ENCODE results near the gene IRF5. TPM values are rescaled to one million over a fixed set of nuclear protein-coding genes. Genes with fewer than 3 reads are reported as not detected.
A peak's percentile ranks its signal among the peaks of the same experiment; 100 is the strongest.

The IRF5 gene
- total RNA-seq, 1 experiment from 2014 or later, result 0.74 TPM

DNA sequence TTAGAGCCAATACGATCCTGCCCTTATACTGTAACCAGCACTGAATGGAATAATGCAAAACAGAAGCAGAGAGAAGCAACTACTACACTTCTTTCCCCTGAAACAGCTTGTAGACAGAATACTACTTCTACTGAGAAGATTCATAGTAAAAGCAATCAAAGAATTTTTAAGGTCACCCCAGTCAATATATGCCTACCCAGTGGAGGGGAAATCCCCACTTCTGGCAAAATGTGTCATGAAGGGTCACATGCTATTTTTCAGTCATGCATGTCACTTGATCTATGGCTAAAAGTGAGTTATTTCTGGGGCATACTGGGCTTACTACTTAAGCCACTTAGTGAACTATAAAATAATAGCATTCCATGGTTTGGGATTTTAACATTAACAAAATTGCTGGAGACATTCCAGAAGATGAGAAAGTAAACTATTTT lies 25.6 kb downstream of the IRF5 start:
- Histone ChIP-seq H3K14ac (ENCODE audit: insufficient read depth, low read length) (no peak overlapping the region), H4K8ac (replicated peaks; ENCODE audit: insufficient read length, low read depth, low read length) (no peak overlapping the region), H3K27ac (ENCODE audit: insufficient read length, low read depth, low read length) (no peak overlapping the region), H3K23me2 (ENCODE audit: insufficient read length, low read depth, low read length, poor library complexity, severe bottlenecking) (no peaks in the 10 kb centered on the region), H2BK5ac (ENCODE audit: insufficient read length, low read length) (no peak overlapping the region), H3K23ac (ENCODE audit: insufficient read length, low read depth, low read length) (no peak overlapping the region), H2BK12ac (ENCODE audit: insufficient read length, low read depth, low read length) (no peak overlapping the region), H3K79me1 (ENCODE audit: insufficient read depth, low read depth, low read length, poor library complexity, severe bottlenecking) (no peaks in the 10 kb centered on the region), H3K9ac (ENCODE audit: extremely low read depth, insufficient read length, low read length) (no peak overlapping the region), H4K5ac (ENCODE audit: insufficient read length, low read depth, low read length) (no peak overlapping the region), H2BK120ac (ENCODE audit: low read depth, low read length, poor library complexity, severe bottlenecking) (no peak overlapping the region), H2BK20ac (ENCODE audit: low read depth, low read length, poor library complexity, severe bottlenecking) (no peak overlapping the region), H3K4ac (ENCODE audit: low read depth, low read length) (no peak overlapping the region), H4K91ac (ENCODE audit: insufficient read length, low read depth, low read length) (no peak overlapping the region), H2AK5ac (ENCODE audit: insufficient read length, low read length) (no peak overlapping the region), H2AFZ (ENCODE audit: low read length) (no peak overlapping the region), H3K27me3 (ENCODE audit: insufficient read depth, low read length) (no peaks in the 10 kb centered on the region), H3K18ac (ENCODE audit: insufficient read length, low read depth, low read length) (no peak overlapping the region), H2BK15ac (ENCODE audit: low read depth, low read length) (no peak overlapping the region), H3K4me1 (ENCODE audit: insufficient read depth, low read length) (no peaks in the 10 kb centered on the region), H4K20me1 (ENCODE audit: control insufficient read depth, insufficient read depth, insufficient read length) (no peaks in the 10 kb centered on the region), H3K79me2 (ENCODE audit: insufficient read depth, low read length) (no peaks in the 10 kb centered on the region), H3K56ac (ENCODE audit: insufficient read length, low read depth, low read length) (no peak overlapping the region), H3K9me3 (ENCODE audit: control insufficient read depth, low read depth, low read length) (no peaks in the 10 kb centered on the region), H3K4me2 (ENCODE audit: insufficient read depth, insufficient read length, low read length) (no peak overlapping the region), H3T11ph (ENCODE audit: low read length) (no peak overlapping the region)
- H3K27ac Mint-ChIP-seq, result peak overlapping the region in 1 of 3 experiments; percentile 30; a peak in 1 of 7 replicates
- WGBS (ENCODE audit: extremely low coverage, insufficient read length, low lambda C conversion rate), result no CpG with 5 or more reads among the region's 1 CpG
- no peak overlapping the region for H3K4me3 Mint-ChIP-seq
- no peaks in the 10 kb centered on the region for H3K9me3 Mint-ChIP-seq
- no peak for TF ChIP-seq CTCF (conservative IDR thresholded peaks at IDR 0.05)
- DNase-seq, result no peak
- H3K36me3 Mint-ChIP-seq (ENCODE audit: insufficient read depth in 1 of 3, low read depth in 3 of 3), result peaks cover 45 to 72% (median 71%) of the 10 kb centered on the region in 3 experiments
- H3K27me3 Mint-ChIP-seq (ENCODE audit: low read depth), result no peaks in the 10 kb centered on the region
- H3K4me1 Mint-ChIP-seq, result peaks cover 10% of the 10 kb centered on the region in 2 experiments

All from H9 (cell line).